ENCODE data around the gene CLDN22. TPM values are rescaled to one million over a fixed set of nuclear protein-coding genes. Genes with fewer than 3 reads are reported as not detected.

Gene CLDN22
- total and polyA plus RNA-seq, 10 of the 15 experiments (the other 5 are each of a cell fraction or from before 2014, with no cell fraction given) = not detected

- no peak for TF ChIP-seq RB1 (IDR thresholded peaks at IDR 0.05; ENCODE audit: borderline replicate concordance)
- no peak for TF ChIP-seq MXI1 (IDR thresholded peaks at IDR 0.05; ENCODE audit: low read depth, low read length)
- TF ChIP-seq ATF7 (IDR thresholded peaks at IDR 0.05; ENCODE audit: low read depth) = no peak
Observed at GRCh38 chr4:183366206-183366835, 46.2 kb upstream of the CLDN22 start (continued).

- no peaks in the 10 kb centered on the region for H4K20me1 ChIP-seq (ENCODE audit: control insufficient read depth, insufficient read depth)
- no peak for TF ChIP-seq RB1 (IDR thresholded peaks at IDR 0.05; ENCODE audit: borderline replicate concordance)
- TF ChIP-seq EED (IDR thresholded peaks at IDR 0.05; ENCODE audit: low read depth) = no peak
- TF ChIP-seq ZBED1 (IDR thresholded peaks at IDR 0.05; ENCODE audit: borderline replicate concordance) = no peak
- no peak for TF ChIP-seq DPF2 (IDR thresholded peaks at IDR 0.05)
- no peak for TF ChIP-seq NFYB (IDR thresholded peaks at IDR 0.05; ENCODE audit: insufficient read depth, low read depth, low read length)
- TF ChIP-seq ZNF217 (IDR thresholded peaks at IDR 0.05) = no peak
- no peak for TF ChIP-seq BCL11A (IDR thresholded peaks at IDR 0.05; ENCODE audit: low read depth, low read length)
- TF ChIP-seq POLR2AphosphoS2 (IDR thresholded peaks at IDR 0.05; ENCODE audit: low read depth, low read length) = no peak
- TF ChIP-seq SUZ12 (IDR thresholded peaks at IDR 0.05; ENCODE audit: unreplicated experiment) = no peak
- TF ChIP-seq IRF4 (IDR thresholded peaks at IDR 0.05; ENCODE audit: low read depth, low read length) = no peak
- no peak for TF ChIP-seq MEF2B (IDR thresholded peaks at IDR 0.05; ENCODE audit: partially characterized antibody, poor library complexity, severe bottlenecking)
- TF ChIP-seq ATF7 (IDR thresholded peaks at IDR 0.05; ENCODE audit: low read depth) = no peak
- no peak for TF ChIP-seq CEBPB (IDR thresholded peaks at IDR 0.05; ENCODE audit: borderline replicate concordance in 1 of 2, low read depth in 2 of 2, low read length in 2 of 2)
- no peak for TF ChIP-seq RCOR1 (conservative IDR thresholded peaks at IDR 0.05; ENCODE audit: low read depth, low read length)
- TF ChIP-seq BCLAF1 (IDR thresholded peaks at IDR 0.05) = no peak
- no peak for TF ChIP-seq KLF5 (IDR thresholded peaks at IDR 0.05; ENCODE audit: partially characterized antibody)
- no peak for TF ChIP-seq JUNB (IDR thresholded peaks at IDR 0.05)
- TF ChIP-seq GABPA (IDR thresholded peaks at IDR 0.05; ENCODE audit: low read depth) = no peak
- TF ChIP-seq SKIL (IDR thresholded peaks at IDR 0.05; ENCODE audit: low read depth, poor library complexity, severe bottlenecking) = no peak
- no TSS peak for BruUV-seq (replicated peaks)
- FAIRE-seq (no peak), DNase-seq (ENCODE audit: low read depth, low spot score) (no peak), ATAC-seq (no peak)
- no peaks in the 10 kb centered on the region for H3K79me2 ChIP-seq (ENCODE audit: control insufficient read depth, insufficient read depth, low read length)
- H3K4me1 ChIP-seq (ENCODE audit: control insufficient read depth, insufficient read depth, low read length) = no peaks in the 10 kb centered on the region
- H2AFZ ChIP-seq (ENCODE audit: control insufficient read depth, low read depth, low read length) = no peak overlapping the region
- H3K4me2 ChIP-seq (ENCODE audit: control insufficient read depth, insufficient read depth) = no peak overlapping the region
- WGBS (ENCODE audit: insufficient coverage, insufficient replicate concordance, low lambda C conversion rate, missing lambda C conversion rate) = 25% methylated on average over 10 of the region's 10 CpGs
- H3K4me3 ChIP-seq = no peak overlapping the region
- ChIA-PET RAD21 (ENCODE audit: unreplicated experiment) (no interaction called here), SMC1A (ENCODE audit: uncharacterized antibody, unreplicated experiment) (interaction anchor here (1.0 kb wide), 1 partner anchor 289 kb away, joined by 3 read pairs; no protein-coding TSS in a partner anchor), POLR2A (no interaction called here), CTCF (no interaction called here)
- intact Hi-C loops (cut with micrococcal nuclease; ENCODE audit: unreplicated experiment) (no loop called here), in situ Hi-C loops (cut with MboI) (no loop called here)
- no peaks in the 10 kb centered on the region for H3K36me3 ChIP-seq (ENCODE audit: control insufficient read depth in 2 of 2, insufficient read depth in 2 of 2, low read length in 1 of 2)
- no peak overlapping the region for H3K9ac ChIP-seq (ENCODE audit: control insufficient read depth, insufficient read depth, low read length)
- H3K27ac ChIP-seq (ENCODE audit: control insufficient read depth, insufficient read depth) = no peak overlapping the region
- no peaks in the 10 kb centered on the region for H3K27me3 ChIP-seq (replicated peaks in 1 of 2; ENCODE audit: control insufficient read depth in 2 of 2, insufficient read depth in 2 of 2, low read length in 1 of 2)
- H3K9me3 ChIP-seq (replicated peaks; ENCODE audit: control insufficient read depth, insufficient read depth, low read length) = no peaks in the 10 kb centered on the region
Observed at GRCh38 chr4:183364025-183364424, 43.9 kb upstream of the CLDN22 start.

Data from GM12878 (cell line).